Epithelial cell of esophagus (primary cell): ENCODE data around the gene PNLIPRP3.
A peak's percentile ranks its signal among the peaks of the same experiment; 100 is the strongest.

Experiments used
- DNase-seq: peaks from one replicate; pipeline ENCODE4 v3.0.0; 2010; ENCODE audit warnings: low read depth
- H3K4me3 ChIP-seq: 2 replicates; pipeline ENCODE4 v1.5.1; 2011; ENCODE audit warnings: mild to moderate bottlenecking, low read length, control low read depth
- TF ChIP-seq, protein P1 (sequence below): IDR thresholded peaks from 2 replicates; pipeline ENCODE4 v1.5.1; 2011; ENCODE audit warnings: low read depth, mild to moderate bottlenecking, low read length, control low read depth, inconsistent platforms; ENCODE audit not compliant: insufficient read depth; ENCODE audit errors: missing control alignments

The PNLIPRP3 gene

DNA sequence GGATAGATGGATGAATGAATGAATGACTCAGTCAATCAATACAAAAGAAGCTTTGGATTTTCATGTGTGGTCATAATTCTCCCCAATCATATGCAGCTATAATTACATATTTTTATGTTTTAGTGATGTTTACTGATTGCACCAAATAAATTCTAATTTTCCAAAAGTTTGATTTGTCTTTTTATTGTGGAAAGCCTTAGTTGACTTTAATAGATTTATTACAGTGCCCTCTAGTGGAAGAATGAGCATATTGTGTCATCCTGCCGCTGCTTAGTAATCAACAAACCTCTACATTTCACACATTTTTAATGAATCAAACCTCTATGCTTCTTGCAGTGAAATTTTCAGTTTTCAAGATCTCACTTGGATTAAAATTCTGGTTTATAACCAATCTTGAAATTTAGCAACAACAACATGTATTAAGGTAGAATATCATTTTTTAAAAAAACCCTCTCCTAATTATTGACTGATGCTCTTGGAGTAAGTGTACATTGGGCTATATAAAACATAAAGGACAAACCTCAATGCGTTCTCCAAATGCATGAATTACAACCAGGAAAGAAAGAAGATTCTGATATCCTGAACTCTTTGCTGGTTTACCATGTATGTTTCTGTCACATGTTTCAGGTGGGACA lies 62.5 kb downstream of the PNLIPRP3 start:
- DNase-seq: peak; percentile 49
- H3K4me3 ChIP-seq: no peak overlapping the region
- TF ChIP-seq, protein P1, sequence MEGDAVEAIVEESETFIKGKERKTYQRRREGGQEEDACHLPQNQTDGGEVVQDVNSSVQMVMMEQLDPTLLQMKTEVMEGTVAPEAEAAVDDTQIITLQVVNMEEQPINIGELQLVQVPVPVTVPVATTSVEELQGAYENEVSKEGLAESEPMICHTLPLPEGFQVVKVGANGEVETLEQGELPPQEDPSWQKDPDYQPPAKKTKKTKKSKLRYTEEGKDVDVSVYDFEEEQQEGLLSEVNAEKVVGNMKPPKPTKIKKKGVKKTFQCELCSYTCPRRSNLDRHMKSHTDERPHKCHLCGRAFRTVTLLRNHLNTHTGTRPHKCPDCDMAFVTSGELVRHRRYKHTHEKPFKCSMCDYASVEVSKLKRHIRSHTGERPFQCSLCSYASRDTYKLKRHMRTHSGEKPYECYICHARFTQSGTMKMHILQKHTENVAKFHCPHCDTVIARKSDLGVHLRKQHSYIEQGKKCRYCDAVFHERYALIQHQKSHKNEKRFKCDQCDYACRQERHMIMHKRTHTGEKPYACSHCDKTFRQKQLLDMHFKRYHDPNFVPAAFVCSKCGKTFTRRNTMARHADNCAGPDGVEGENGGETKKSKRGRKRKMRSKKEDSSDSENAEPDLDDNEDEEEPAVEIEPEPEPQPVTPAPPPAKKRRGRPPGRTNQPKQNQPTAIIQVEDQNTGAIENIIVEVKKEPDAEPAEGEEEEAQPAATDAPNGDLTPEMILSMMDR: peak; percentile 56

DNA sequence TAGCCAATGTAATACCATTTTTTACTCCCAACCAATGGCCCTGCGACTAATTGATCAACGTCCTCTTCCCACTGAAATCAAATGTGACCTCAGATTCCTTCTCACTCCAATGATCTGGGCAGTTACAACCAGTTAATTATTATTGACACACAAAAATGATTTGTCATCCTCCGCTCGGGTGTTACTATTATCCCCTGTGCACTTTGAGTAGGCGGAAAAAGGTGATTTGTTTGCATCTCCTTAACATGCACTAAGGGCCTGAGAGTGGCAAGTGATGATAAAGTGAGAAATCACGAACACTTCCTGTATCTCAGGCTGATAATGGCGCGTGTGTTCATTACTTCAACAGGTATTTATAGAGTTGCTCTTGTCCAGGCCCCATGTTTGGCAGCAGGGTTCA lies 77.1 kb downstream of the PNLIPRP3 start:
- TF ChIP-seq, protein P1: no peak
- no peak overlapping the region for H3K4me3 ChIP-seq
- DNase-seq: no peak

DNA sequence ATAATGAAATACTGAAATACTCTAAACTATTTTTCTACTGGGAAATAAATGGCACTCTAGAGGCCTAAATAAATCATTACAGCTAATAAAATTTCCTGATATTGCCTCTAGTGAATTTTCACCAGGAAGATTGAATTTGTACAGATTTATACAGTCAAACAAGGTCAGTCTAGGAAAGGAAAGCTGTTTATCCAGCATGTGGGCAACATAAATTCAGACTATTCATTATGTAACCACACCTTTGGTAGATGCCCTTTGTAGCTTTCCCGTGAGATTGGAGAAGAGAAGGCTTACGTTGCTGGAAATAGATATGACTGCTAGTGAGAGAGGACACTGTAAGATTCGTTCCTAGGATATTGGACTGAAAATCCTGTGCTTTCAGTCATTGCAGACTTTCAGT lies 82.9 kb downstream of the PNLIPRP3 start:
- no peak for DNase-seq
- TF ChIP-seq, protein P1: no peak

DNA sequence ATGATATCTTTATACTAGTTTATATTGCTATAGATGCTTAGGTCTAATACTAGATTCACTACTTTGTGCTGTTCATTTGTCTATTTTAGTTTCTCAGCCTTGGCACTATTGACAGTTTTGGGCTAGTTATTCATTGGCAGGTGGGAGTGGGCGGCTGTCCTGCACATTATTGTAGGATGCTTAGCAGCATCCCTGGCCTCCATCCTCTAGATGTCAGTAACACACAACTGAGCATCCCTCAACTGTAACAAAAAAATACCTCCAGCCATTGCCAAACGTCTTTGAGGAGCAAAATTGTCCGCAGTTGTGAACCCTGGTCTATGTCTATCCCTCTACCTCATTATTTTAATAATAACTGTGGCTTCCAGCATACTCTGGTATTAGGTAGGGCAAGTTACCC lies 83.7 kb downstream of the PNLIPRP3 start:
- no peak for DNase-seq
- TF ChIP-seq, protein P1: no peak
- H3K4me3 ChIP-seq: no peak overlapping the region

More for the DNA sequence above, 82.9 kb downstream of the PNLIPRP3 start:
- H3K4me3 ChIP-seq: no peak overlapping the region

DNA sequence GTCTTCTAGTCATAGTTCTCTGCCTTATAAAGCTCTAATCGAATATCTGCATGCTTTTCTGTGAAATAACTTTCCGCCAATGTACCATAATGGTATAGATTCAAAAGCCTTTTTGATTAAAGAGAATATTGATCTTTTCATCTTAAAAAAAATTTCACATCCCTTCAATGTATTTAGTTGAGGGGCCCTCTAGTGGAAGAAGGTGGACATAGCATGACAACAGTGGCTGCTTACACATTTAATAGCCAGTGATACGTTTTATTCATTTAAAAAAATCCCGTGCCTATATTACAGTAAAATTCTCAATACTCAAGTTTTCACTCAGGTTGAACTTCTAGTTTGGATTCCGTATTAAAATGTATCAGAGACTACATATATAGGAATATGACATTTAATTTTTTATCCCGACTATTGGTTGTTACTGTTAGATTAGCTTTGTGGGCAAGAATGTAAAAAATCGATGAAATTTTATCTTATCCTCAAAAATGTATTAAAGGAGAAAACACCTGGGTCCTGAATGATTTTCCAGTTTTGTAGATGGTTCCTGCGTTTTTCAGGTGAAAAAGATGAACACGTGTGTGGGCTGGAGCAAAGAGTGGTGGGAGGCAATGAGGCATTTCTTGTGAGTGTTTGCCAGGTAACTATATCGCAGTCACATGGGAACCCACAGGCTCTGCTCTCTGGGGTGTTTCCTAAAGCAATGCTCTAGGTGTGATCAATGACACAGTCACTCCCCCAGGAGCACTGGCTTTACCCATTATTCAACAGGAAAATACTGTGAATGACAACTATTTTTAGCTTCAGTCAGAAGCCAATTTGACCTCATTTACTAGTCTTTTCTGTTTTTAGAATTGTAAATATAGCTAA lies 94.0 kb downstream of the PNLIPRP3 start:
- TF ChIP-seq, protein P1: peak; percentile 76
- no peak overlapping the region for H3K4me3 ChIP-seq
- peak; percentile 65 for DNase-seq

DNA sequence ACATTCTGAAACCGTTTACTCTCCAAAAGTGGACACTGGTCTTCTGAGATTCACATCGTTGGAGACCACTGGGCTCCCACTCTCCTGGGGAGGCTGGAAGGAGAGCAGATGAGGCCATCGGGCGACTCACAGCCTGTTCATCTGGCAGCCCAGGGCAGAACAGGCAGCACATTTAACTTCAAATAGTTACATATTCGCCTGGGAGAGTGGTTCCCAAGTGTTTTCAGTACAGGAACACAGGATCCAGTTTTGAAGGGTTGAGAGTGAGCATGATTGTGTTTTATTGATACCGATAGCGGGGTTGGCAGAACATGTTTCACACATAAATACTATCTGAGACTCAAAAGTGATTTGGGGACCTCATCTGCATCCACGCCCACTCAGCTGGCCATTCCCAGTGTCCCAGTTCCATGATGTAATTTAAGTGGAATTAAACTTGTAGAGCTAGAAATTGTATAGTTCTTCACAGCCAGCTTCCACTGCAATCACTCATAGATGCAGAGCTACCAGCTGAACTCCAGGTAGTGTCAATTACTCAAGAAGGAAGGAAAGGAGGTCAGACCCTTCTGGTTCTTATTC lies 95.2 kb downstream of the PNLIPRP3 start:
- DNase-seq: peak; percentile 18
- TF ChIP-seq, protein P1: no peak
- no peak overlapping the region for H3K4me3 ChIP-seq
